Thymus (tissue), 11 donors: ENCODE results near the gene HMGXB3. TPM values are rescaled to one million over a fixed set of nuclear protein-coding genes. Genes with fewer than 3 reads are reported as not detected.

Source experiments
- DNase-seq, 9 donors: peaks; one replicate each; pipeline ENCODE4 v3.0.0-alpha.2; 2013; ENCODE audit warnings: low spot score in 9 of 9, low read depth in 6 of 9, missing footprints in 1 of 9
- H3K27ac ChIP-seq, 2 donors: one replicate each; pipeline ENCODE4 v1.5.1; 2013; ENCODE audit warnings: control low read depth in 1 of 2, low read depth in 1 of 2, low read length in 1 of 2, mild to moderate bottlenecking in 1 of 2, moderate library complexity in 1 of 2
- H3K27me3 ChIP-seq, 2 donors: one replicate each; pipeline ENCODE4 v1.5.1; 2013; ENCODE audit warnings: low read length in 1 of 2; ENCODE audit not compliant: control insufficient read depth in 2 of 2, insufficient read depth in 1 of 2
- H3K36me3 ChIP-seq, 2 donors: one replicate each; pipeline ENCODE4 v1.5.1; 2013; ENCODE audit warnings: low read length in 1 of 2, mild to moderate bottlenecking in 1 of 2, moderate library complexity in 1 of 2; ENCODE audit not compliant: control insufficient read depth in 2 of 2, insufficient read depth in 2 of 2
- H3K4me1 ChIP-seq, 2 donors: one replicate each; pipeline ENCODE4 v1.5.1; 2013; ENCODE audit warnings: low read length in 2 of 2; ENCODE audit not compliant: control insufficient read depth in 2 of 2, insufficient read depth in 2 of 2
- H3K4me3 ChIP-seq, 2 donors: one replicate each; pipeline ENCODE4 v1.5.1; 2013; ENCODE audit warnings: low read length in 2 of 2, control low read depth in 1 of 2, mild to moderate bottlenecking in 1 of 2
- H3K9me3 ChIP-seq, 2 donors: one replicate each; pipeline ENCODE4 v1.5.1; 2013; ENCODE audit warnings: low read length in 1 of 2, mild to moderate bottlenecking in 1 of 2; ENCODE audit not compliant: control insufficient read depth in 2 of 2, insufficient read depth in 1 of 2
- WGBS: extraction: QIAGEN DNeasy Blood & Tissue Kit; methylation state at CpG from one replicate; pipeline ENCODE4 v1.1.7; 2013; 5-methylcytosine and 5-hydroxymethylcytosine counted together
- polyA plus RNA-seq: library from polyadenylated mRNA; stranded (reverse); fragments of 200-250 nt; gene quantifications from one replicate; pipeline ENCODE4 v1.2.3, GENCODE V29; 2013
- total RNA-seq: library from RNA; stranded (reverse); fragments of 120-200 nt; gene quantifications from one replicate; pipeline ENCODE4 v1.2.4, GENCODE V29; 2013
- donor health status: healthy.

Gene HMGXB3
- total and polyA plus RNA-seq, 2 donors: 14.0 to 27.0 TPM

GRCh38 chr5:150013931-150014330, 13.4 kb downstream of the HMGXB3 start:
- Histone ChIP-seq H3K4me3 (no peak overlapping the region), H3K36me3 (peaks cover 50 to 79% of the 10 kb centered on the region in 2 donors), H3K4me1 (no peaks in the 10 kb centered on the region), H3K27me3 (no peaks in the 10 kb centered on the region), H3K9me3 (peaks cover 4 to 7% of the 10 kb centered on the region in 2 donors), H3K27ac (no peak overlapping the region)
- WGBS: 97% methylated on average over 4 of the region's 4 CpGs
- no peak for DNase-seq

GRCh38 chr5:150014456-150014855, 13.9 kb downstream of the HMGXB3 start:
- DNase-seq: no peak
- Histone ChIP-seq H3K4me3 (no peak overlapping the region), H3K9me3 (peaks cover 4 to 7% of the 10 kb centered on the region in 2 donors), H3K4me1 (no peaks in the 10 kb centered on the region), H3K27ac (no peak overlapping the region), H3K36me3 (peaks cover 50 to 81% of the 10 kb centered on the region in 2 donors), H3K27me3 (no peaks in the 10 kb centered on the region)
- WGBS: 98% methylated on average over 3 of the region's 3 CpGs

- WGBS: 98% methylated on average over 3 of the region's 3 CpGs
- H3K36me3 ChIP-seq: peaks cover 47 to 81% of the 10 kb centered on the region in 2 donors
These were observed 14.9 kb downstream of the HMGXB3 start for GRCh38 chr5:150015415-150015814.

GRCh38 chr5:150016537-150016936, 16.0 kb downstream of the HMGXB3 start:
- Histone ChIP-seq H3K27me3 (no peaks in the 10 kb centered on the region), H3K4me3 (no peak overlapping the region), H3K36me3 (peaks cover 45 to 80% of the 10 kb centered on the region in 2 donors), H3K27ac (no peak overlapping the region), H3K9me3 (peaks cover 4 to 7% of the 10 kb centered on the region in 2 donors), H3K4me1 (no peaks in the 10 kb centered on the region)
- DNase-seq: no peak

More at GRCh38 chr5:150015415-150015814, 14.9 kb downstream of the HMGXB3 start:
- no peak for DNase-seq
- no peak overlapping the region for H3K4me3 ChIP-seq
- H3K4me1 ChIP-seq: no peaks in the 10 kb centered on the region
- peaks cover 4 to 7% of the 10 kb centered on the region in 2 donors for H3K9me3 ChIP-seq
- no peaks in the 10 kb centered on the region for H3K27me3 ChIP-seq
- H3K27ac ChIP-seq: no peak overlapping the region

- DNase-seq: no peak
- Histone ChIP-seq H3K9me3 (peaks cover 4 to 7% of the 10 kb centered on the region in 2 donors), H3K4me1 (no peaks in the 10 kb centered on the region), H3K27ac (no peak overlapping the region), H3K4me3 (no peak overlapping the region), H3K27me3 (no peaks in the 10 kb centered on the region), H3K36me3 (peaks cover 45 to 84% of the 10 kb centered on the region in 2 donors)
- 96% methylated on average over 6 of the region's 6 CpGs for WGBS
These were observed 16.9 kb downstream of the HMGXB3 start for GRCh38 chr5:150017226-150018005.

- WGBS: 96% methylated on average over 1 of the region's 1 CpG
- DNase-seq: no peak
- no peak overlapping the region for H3K27ac ChIP-seq
- H3K27me3 ChIP-seq: no peaks in the 10 kb centered on the region
- H3K9me3 ChIP-seq: peaks cover 1 to 5% of the 10 kb centered on the region in 2 donors
- H3K4me1 ChIP-seq: no peaks in the 10 kb centered on the region
- H3K36me3 ChIP-seq: peaks cover 44 to 86% of the 10 kb centered on the region in 2 donors
- no peak overlapping the region for H3K4me3 ChIP-seq
These were observed 19.7 kb downstream of the HMGXB3 start for GRCh38 chr5:150020249-150020648.

- no peak overlapping the region for H3K27ac ChIP-seq
- WGBS: 98% methylated on average over 13 of the region's 13 CpGs
- no peaks in the 10 kb centered on the region for H3K4me1 ChIP-seq
- no peak for DNase-seq
- no peaks in the 10 kb centered on the region for H3K9me3 ChIP-seq
- H3K4me3 ChIP-seq: no peak overlapping the region
- no peaks in the 10 kb centered on the region for H3K27me3 ChIP-seq
- H3K36me3 ChIP-seq: peaks cover 39 to 85% of the 10 kb centered on the region in 2 donors
These were observed 21.1 kb downstream of the HMGXB3 start for GRCh38 chr5:150021491-150022157.

GRCh38 chr5:150022158-150022531, 21.6 kb downstream of the HMGXB3 start:
- no peaks in the 10 kb centered on the region for H3K9me3 ChIP-seq
- H3K36me3 ChIP-seq: peaks cover 44 to 90% of the 10 kb centered on the region in 2 donors
- H3K27me3 ChIP-seq: no peaks in the 10 kb centered on the region
- peak overlapping the region in 1 of 2 donors; percentile 21 for H3K27ac ChIP-seq
- no peak overlapping the region for H3K4me3 ChIP-seq
- no peak for DNase-seq
- 89% methylated on average over 1 of the region's 1 CpG for WGBS
- H3K4me1 ChIP-seq: no peaks in the 10 kb centered on the region

- 94% methylated on average over 2 of the region's 2 CpGs for WGBS
- Histone ChIP-seq H3K27ac (peak overlapping the region in 1 of 2 donors; percentile 21), H3K27me3 (no peaks in the 10 kb centered on the region), H3K4me1 (no peaks in the 10 kb centered on the region), H3K9me3 (no peaks in the 10 kb centered on the region), H3K4me3 (no peak overlapping the region), H3K36me3 (peaks cover 44 to 89% of the 10 kb centered on the region in 2 donors)
- no peak for DNase-seq
These were observed 22.1 kb downstream of the HMGXB3 start for GRCh38 chr5:150022681-150023080.
